Measurements from ENCODE around the gene TNS3.

GRCh38 chr7:47572939-47573757 is 8.8 kb downstream of the TNS3 start:
- TF ChIP-seq POLR2A (IDR thresholded peaks at IDR 0.05), result no peak
- no peak for TF ChIP-seq CTCF (IDR thresholded peaks at IDR 0.05)

All from uterus (tissue), 2 donors.